Esophagus muscularis mucosa (tissue), 4 donors: ENCODE results near the gene AAK1.

Source experiments
- EP300 ChIP-seq: sonication (generic); formaldehyde crosslinking; IDR thresholded peaks from one replicate; pipeline ENCODE4 v1.6.1; 2017; ENCODE audit warnings: antibody characterized with exemption
- POLR2A ChIP-seq: fragments of 450-650 bp; IDR thresholded peaks from one replicate; pipeline ENCODE4 v1.6.1; 2017; ENCODE audit warnings: antibody characterized with exemption, moderate library complexity, mild to moderate bottlenecking, low read depth
- POLR2AphosphoS5 ChIP-seq, 2 donors: sonication (generic); formaldehyde crosslinking; IDR thresholded peaks; one replicate each; pipeline ENCODE4 v1.6.1; 2017; ENCODE audit warnings: antibody characterized with exemption in 2 of 2
- TF ChIP-seq, protein P1 (sequence below), 3 experiments: fragments of 200-600 bp in 2 of 3; fragments of 450-650 bp in 1 of 3; sonication (generic) in 2 of 3; IDR thresholded peaks; one replicate each; pipeline ENCODE4 v1.5.1; 2017 to 2019; ENCODE audit warnings: antibody characterized with exemption in 3 of 3, mild to moderate bottlenecking in 2 of 3, moderate library complexity in 1 of 3

GRCh38 chr2:69483024-69483423 lies 160.5 kb downstream of the AAK1 start:
- TF ChIP-seq, protein P1, sequence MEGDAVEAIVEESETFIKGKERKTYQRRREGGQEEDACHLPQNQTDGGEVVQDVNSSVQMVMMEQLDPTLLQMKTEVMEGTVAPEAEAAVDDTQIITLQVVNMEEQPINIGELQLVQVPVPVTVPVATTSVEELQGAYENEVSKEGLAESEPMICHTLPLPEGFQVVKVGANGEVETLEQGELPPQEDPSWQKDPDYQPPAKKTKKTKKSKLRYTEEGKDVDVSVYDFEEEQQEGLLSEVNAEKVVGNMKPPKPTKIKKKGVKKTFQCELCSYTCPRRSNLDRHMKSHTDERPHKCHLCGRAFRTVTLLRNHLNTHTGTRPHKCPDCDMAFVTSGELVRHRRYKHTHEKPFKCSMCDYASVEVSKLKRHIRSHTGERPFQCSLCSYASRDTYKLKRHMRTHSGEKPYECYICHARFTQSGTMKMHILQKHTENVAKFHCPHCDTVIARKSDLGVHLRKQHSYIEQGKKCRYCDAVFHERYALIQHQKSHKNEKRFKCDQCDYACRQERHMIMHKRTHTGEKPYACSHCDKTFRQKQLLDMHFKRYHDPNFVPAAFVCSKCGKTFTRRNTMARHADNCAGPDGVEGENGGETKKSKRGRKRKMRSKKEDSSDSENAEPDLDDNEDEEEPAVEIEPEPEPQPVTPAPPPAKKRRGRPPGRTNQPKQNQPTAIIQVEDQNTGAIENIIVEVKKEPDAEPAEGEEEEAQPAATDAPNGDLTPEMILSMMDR (IDR thresholded peaks at IDR 0.05), result no peak
- TF ChIP-seq POLR2A, result no peak
- TF ChIP-seq EP300, result no peak
- TF ChIP-seq POLR2AphosphoS5 (IDR thresholded peaks at IDR 0.05), result no peak
